ENCODE data around the gene MRPL46.

Gene MRPL46

DNA sequence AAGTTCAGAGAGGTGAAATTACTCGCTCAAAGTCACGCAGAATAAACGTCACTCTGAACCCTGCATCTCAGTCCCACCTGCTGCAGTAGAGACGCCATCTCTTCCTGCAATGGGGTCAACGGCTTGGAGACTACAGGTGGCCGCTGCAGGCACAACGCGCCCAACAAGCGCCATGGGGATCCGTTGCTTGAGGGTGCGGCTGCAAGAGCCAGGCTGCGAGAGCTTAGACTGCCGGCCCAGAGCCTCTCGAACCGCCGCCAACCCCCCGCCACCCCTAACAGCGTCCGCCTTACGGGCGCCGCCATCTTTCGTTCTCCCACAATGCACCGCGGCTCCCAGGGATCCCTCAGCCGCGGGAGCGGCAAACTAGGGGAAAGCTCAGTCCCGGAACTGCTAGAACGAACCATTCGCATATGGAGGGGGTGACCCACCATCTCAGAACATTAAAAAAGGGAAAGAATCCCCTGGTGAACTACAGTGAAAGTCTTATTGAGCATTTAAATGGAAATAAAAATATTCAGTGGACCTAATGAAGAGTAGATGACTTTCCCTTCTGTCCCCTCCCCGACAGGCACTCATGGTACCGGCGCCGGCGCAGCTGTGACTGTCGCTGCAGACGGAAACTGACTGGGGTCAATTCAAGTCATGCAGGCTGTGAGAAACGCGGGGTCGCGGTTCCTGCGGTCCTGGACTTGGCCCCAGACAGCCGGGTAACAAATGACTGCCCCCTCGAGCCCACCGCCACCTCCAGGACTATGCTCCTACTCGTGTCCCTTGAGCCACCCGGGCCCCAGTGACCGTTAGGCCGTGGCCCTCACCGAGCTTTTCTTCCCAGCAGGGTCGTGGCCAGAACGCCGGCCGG lies at the start of gene MRPL46, which contains the start of gene MRPS11:
TSS of gene MRPL46 (minus strand) at position 316 of the 862 bp plus-strand sequence. CDS start at position 305, 11 bp downstream.
TSS of gene MRPS11 (plus strand) at position 636 of the 862 bp plus-strand sequence. CDS start at position 646, 10 bp downstream.
- DNase-seq: peak; percentile 73

DNA sequence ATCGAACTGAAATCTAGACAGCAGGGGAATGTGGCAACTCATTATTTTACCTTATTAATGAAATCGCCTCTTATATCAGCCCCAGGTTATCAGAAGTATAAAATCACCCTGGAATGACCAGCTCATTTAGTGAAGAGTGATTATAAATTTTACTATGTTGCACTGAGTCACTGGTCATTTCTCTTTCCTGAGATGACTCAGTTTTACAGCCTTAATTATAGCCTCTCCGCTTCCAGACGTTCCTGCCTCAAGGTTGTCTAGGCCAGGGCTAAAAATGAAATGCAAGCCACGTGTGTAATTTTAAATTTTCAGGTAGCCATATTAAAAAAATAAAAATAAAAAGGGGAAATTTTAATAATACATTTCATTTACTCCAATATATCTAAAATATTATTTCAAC lies 46.0 kb upstream of the MRPL46 start:
- DNase-seq: no peak

DNA sequence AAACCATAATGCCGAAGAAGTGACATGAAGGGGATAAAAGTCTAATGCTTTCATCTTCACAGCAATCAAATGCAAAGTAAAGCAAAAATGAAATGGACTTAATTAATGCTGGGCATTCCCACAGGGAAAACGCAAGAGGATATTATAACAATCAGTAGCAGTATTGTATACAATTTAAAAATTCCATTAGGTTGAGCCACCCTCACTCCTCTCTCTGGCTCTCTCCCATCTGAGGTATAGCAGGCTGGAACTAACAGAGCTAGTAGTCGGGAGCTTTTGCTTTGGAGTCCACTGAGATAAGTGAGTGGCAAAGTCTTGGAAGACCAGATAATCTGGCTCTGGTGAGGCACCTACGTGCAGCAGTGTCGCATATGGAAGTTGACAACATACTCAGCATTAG lies 45.4 kb upstream of the MRPL46 start:
- no peak for DNase-seq

DNA sequence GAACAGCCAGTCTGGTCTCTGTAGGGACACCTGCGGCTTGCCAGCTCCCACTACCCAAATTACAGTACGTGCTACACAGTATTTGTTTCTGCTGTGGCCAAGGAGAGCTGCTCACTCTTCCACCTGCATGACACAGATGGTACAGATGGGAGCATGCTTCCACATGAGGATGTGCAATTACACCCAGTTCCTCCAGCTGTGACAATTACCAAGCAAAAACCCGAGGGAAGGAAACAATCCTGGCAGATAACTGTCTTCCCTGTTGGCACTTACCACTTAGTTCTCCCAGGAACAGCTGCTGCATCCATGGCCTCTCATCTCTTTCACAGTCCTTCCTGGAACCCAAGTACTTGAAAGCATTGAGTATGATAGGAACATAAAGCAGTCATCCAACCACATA lies 44.9 kb upstream of the MRPL46 start:
- DNase-seq: no peak

DNA sequence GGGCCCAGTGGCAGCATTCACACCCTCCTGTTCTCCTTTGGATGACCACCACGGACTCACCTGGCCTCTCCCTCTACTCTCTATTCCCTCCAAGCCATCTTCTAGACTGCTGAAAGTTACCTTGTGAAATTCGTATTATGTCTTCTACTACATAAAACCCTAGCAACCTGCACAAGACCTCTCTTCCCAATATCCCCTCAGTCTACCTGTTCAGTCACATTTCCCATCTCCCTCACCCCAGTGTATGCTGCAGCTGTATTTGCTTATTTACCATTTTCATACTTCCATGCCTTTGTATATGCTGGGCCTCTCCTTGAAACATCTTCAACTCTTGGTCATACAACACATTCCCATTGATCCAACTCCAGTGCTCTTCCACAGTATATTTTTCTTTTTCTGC lies 44.0 kb upstream of the MRPL46 start:
- DNase-seq: no peak

DNA sequence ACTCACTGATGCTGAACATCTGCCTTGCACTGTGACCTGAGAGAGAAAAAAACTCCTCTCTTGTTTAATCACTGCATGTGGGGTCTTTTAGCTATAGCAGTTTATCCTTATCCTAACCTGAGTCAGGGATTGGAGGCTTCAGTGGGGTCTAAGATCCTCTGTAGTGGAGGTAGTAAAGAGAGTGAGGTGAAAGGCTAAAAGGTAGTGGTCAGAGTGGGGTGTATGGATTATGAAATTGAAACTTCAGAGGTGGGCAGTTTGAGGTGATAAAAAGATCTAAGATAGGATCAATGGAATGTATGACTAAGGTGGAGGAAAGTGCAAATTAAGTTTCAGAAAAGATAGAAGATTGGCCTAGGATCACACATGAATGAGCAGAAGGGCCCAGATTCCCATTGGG lies 42.8 kb upstream of the MRPL46 start:
- no peak for DNase-seq

GRCh38 chr15:88509321-88509720 lies 42.1 kb upstream of the MRPL46 start:
- no peak for DNase-seq

DNA sequence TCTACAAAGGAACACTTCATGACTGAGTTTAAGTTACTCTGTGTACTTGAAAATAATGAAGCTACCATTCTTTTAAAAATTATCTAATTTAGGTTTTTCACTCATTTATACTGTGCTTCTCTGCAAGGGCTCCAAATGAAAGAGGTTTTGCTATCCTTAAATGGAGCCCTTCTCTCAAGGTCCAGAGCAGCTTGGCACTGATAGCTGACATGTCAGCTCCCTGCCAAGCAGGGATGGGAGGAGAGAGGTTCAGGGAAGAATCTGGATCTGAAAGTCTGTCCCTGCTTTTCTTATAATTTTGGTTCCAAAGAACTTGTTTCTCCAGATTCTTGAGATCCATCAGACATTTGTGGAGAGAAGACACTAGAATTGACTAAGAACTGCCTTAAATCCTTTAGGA lies 39.4 kb upstream of the MRPL46 start:
- no peak for DNase-seq

- DNase-seq: no peak
These were observed 38.5 kb upstream of the MRPL46 start for GRCh38 chr15:88505721-88506120.

DNA sequence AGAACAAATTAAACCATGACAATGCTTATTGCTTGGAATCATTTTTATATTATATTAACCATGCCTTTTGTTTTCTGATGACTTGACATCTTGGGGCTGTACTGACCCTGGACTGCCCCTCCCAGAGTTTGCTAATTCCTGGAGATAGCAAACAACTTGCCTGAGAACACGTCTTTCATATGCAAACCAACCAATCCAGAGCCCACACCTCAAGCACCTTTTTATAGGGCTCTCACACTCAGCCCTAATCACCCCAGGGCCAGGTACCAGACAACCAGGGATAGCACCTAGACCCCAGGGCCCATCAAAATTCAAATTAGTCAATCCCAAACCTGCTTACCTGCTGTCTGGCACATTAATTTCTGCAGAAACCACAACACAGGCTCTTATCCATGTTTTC lies 37.3 kb upstream of the MRPL46 start:
- DNase-seq: no peak

GRCh38 chr15:88498996-88499395 lies 31.8 kb upstream of the MRPL46 start:
- peak; percentile 29 for DNase-seq

- DNase-seq: no peak
These were observed 30.0 kb upstream of the MRPL46 start for GRCh38 chr15:88497109-88497765.

DNA sequence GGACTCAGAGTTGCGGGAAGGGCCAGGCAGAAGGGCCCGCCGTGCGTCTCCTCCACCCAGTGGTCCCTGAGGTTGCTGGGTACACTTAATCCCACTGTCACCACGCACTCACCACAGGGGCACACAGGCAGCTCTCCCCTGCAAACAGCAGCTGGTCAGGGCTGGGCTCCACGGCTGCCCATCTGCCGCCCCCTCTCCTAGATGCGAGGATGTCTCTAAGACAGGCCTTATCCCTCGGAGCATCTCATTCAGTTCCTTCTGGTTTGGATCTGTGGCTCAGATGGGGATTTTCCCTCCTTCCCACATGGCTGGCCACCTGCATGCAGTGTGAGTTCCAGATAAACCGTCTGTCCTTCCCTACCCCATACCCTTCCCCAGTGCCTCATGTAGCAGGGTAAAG lies 26.7 kb upstream of the MRPL46 start:
- no peak for DNase-seq

DNA sequence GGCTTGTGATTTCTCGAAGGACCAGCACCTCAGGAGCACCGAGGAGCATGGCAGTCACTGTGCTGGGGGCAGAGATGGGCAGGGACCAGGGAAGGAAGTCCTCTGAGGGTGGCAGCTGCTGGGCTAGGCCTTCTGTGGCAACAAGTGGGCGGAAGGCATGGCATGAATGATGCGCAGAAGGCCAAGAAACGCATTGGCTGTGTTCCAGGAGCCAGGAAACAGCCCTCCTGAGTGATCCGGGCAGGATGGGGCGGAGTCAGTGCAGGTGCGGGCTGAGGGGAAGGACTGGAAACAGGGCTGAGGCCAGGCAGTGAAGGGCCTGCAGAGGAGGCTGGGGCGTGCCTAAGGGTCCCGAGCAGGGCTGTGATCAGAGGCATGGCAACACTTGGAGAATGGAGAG lies 24.0 kb upstream of the MRPL46 start:
- no peak for DNase-seq

GRCh38 chr15:88490036-88490435 lies 22.8 kb upstream of the MRPL46 start:
- DNase-seq: no peak

DNA sequence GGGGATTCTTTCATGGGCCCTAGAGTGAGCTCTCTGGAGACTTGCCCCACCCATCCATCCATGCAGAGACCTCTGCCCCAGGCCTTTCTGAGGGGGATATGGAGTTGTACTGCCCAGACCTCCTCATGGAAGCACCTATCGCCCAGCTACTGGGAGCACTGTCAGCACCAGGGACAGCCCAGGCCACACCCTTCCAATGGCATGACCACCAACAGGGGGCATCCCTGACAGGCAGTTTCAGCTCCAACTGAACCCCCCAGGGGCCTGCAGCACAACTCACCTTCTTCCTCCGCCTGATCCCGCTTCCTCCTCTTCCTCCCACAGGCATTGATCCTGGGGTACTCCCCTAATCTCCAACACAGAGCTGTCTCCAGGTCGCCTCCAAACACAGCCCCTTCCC lies 22.1 kb upstream of the MRPL46 start:
- DNase-seq: no peak

GRCh38 chr15:88487796-88488523 lies 20.8 kb upstream of the MRPL46 start:
- DNase-seq: no peak

DNA sequence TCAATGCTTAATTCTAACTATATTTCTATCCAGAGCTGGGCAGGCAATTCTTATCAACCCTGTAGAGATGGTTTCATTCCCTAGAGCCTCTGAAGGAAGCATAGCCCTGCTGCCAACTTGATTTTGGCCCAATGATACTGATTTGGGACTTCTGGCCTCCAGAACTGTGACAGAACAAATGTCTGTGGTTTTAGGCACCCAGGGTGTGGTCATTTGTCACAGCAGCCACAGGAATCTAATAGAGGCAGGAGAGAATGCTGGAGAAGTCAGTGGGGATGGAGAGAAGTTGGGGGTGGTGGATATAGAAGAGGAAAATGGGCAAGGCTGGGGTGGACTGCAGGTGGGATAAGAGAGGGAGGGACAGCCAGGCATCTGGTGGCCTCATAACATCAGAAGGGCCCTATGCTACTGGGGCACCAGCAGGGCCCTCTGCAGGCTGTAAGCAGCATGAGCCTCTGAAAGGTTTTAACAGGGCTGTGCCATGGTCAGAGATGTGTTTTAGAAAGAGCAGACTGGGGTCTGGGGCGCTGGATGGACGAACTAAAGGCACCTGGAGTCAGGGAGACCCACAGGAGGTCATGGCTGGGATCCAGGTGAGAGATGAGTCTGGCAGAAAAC lies 20.1 kb upstream of the MRPL46 start:
- DNase-seq: no peak

DNA sequence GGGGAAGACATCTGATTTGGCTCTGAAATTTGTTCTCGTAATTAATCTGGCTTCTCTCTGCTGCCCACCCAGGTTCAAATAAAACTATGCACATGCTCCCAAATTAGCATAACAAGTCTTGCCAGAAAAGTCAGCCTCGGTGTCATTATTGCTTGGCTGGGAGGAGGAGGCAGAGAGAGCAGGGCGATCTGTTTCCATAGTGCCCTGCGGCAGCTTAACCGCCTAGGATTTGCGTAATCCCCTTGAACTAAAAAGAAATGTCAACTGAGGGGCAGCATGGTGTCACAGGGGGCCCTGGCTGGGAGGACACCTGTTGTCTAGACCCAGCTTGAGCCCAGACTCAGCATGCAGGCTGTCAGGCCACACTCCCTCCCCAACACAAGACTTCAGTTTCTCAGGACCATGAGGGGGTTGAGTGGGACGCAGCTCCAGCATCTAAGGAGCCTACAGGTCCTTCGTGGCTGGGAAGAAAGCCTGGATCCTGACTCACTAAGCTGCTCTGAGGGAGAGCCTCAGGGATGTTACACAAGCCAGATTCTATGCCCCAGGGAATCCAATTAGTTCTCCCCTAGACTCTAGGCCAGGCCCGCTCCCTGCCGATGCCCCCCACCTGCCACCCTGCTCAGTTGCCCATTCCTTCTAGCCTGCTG lies 17.6 kb upstream of the MRPL46 start:
- no peak for DNase-seq

DNA sequence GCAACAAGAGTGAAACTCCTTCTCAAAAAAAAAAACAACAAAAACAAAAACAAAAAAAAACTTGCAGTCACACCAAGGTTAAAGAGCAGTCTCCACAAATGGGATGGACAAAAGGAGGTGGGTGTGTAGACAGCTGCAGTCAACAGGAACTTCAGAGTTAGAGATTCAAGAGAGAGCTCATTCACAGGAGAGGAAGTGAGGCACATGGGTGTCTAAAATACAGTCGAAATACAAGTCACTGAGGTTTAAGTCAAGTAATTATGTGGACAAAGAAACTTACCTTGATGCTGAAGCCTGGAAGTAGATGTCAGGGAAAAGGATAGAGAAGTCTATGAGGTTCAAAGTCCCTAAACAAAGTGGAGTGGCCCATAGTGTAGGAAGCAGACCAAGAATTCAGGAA lies 15.1 kb upstream of the MRPL46 start:
- no peak for DNase-seq

DNA sequence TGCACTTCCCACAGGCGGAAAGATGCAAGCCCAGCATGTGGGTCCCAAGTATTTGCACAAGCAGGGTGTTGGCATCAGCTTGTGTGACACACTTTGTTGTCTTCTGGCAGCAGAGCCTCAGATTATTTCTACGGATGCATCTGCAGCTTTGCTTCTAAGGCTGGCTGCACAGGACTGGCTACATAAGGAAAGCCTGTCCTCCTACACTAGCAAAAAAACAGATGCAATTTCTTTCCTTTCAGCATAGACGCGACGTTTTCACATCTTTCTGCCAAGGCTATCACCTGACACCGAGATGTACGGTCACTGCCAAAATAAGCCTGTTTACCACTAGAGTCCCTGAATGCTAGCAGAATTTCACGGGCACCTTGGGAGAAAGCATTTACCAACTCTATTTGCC lies 13.8 kb upstream of the MRPL46 start:
- no peak for DNase-seq

GRCh38 chr15:88479169-88479568 lies 12.0 kb upstream of the MRPL46 start:
- no peak for DNase-seq

GRCh38 chr15:88477904-88478303 lies 10.7 kb upstream of the MRPL46 start:
- no peak for DNase-seq
